ENCODE results near the gene ABCA5.
"Not testable (repeated sequence)": the region's sequence is repeated elsewhere in the genome, so short reads cannot be mapped to it uniquely, and the experiment has no call there.

Gene ABCA5

GRCh38 chr17:69207151-69207550 lies 119.8 kb downstream of the ABCA5 start:
- DNase-seq (ENCODE audit: low spot score), result no peak

GRCh38 chr17:69198238-69198637 lies 128.7 kb downstream of the ABCA5 start:
- no peak for DNase-seq (ENCODE audit: low spot score)

DNA sequence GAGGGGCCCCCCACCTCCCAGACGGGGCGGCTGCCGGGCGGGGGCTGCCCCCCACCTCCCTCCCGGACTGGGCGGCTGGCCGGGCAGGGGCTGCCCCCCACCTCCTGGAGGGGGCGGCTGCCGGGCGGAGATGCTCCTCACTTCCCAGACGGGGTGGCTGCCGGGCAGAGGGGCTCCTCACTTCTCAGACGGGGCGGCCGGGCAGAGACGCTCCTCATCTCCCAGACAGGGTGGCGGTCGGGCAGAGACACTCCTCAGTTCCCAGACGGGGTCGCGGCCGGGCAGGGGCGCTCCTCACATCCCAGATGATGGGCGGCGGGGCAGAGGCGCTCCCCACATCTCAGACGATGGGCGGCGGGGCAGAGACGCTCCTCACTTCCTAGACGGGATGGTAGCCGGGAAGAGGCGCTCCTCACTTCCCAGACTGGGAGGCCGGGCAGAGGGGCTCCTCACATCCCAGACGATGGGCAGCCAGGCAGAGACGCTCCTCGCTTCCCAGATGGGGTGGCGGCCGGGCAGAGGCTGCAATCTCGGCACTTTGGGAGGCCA lies 130.8 kb downstream of the ABCA5 start:
- not testable (repeated sequence) for DNase-seq (ENCODE audit: low spot score)
